D341Med (cell line): Measurements from ENCODE around the gene FADS3.

Experiments
- DNase-seq: peaks from one replicate; pipeline ENCODE4 v3.0.0; 2012; ENCODE audit warnings: low spot score

FADS3 gene, protein sequence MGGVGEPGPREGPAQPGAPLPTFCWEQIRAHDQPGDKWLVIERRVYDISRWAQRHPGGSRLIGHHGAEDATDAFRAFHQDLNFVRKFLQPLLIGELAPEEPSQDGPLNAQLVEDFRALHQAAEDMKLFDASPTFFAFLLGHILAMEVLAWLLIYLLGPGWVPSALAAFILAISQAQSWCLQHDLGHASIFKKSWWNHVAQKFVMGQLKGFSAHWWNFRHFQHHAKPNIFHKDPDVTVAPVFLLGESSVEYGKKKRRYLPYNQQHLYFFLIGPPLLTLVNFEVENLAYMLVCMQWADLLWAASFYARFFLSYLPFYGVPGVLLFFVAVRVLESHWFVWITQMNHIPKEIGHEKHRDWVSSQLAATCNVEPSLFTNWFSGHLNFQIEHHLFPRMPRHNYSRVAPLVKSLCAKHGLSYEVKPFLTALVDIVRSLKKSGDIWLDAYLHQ

DNA sequence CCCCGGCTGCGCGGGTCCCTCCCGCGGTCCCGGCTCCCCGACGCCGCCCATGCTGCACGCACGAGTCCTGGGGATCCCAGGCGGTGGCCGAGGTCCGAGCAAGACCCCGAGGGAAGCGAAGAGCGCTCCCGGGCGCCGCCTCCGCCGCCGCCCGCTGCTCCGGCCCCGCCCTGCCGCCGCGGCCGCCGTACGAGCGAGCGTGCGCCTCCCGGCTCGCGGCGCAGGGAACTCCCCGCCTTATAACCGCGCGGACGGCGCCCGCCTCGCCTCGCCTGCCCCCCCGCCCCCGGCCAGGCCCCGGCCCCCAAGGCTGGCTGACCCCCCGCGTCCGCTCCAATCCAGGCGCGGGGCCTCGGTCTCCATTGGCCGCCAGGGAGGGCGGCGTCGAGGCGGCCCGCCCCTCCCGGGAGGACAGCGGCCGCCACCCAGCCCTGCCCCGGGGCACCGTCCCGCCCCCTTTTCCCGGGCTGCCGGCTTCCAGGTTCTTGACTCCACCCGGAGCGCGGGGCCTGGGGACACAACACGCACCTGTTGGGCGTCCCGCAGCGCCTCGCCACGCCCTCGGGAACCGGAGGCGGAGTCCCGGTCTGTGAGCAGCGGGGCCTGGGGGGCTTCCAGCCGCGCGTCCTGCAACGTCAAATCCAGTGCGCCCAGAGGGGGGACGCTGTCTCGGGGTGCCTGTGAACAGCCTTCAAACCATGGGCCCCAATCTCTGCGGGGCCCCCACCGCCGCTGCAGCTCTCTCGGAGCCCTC is at the start of gene FADS3:
FADS3 (minus strand) TSS at position 215 of the 754 bp plus-strand sequence; CDS start at position 51, 164 bp downstream.
- peak; percentile 89 for DNase-seq

DNA sequence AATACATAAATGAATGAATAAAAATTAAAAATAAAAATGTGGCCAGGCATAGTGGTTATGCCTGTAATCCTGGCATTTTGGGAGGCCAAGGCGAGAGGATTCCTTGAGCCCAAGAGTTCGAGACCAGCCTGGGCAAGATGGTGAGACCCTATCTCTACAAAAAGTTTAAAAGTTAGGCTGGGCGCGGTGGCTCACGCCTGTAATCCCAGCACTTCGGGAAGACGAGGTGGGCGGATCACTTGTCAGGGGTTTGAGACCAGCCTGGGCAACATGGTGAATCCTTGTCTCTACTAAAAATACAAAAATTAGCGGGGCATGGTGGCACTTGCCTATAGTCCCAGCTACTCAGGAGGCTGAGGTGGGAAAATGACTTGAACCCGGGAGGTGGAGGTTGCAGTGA is 49.1 kb upstream of the FADS3 start:
- no peak for DNase-seq

DNA sequence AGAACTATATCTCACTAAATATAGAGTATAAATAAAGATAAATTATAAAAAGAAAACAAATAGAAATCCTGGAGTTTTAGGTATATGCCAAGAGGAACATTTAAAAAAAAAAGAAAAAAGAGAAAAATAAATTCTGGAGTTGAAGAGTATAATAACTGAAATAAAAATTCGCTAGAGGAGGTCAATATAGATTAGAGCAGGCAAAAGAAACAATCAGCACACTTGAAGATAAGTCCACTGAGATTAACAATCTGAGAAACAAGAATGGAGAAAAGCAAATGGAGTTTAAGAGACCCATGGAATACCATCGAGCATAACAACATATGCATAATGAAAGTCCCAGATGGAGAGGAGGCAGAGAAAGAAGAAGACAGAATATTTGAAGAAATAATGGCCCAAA is 44.5 kb upstream of the FADS3 start:
- no peak for DNase-seq

DNA sequence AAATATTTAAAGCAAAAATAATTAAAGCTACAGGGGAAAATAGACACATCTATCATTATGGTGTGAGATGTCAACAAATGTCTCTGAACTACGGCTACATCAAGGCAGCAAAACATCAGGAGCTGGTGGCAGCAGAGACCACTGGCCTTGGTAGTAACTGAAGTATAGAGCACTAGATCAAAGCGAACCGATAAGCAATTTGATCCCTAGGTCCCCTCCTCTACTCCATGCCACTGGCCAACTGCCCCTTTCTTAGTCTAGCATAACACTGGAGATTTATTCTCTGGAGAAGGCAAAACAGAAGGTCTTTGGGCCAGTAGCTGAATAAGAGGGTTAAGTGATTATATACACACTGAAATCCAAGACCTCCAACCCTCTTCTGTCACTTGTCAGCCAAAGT is 39.6 kb upstream of the FADS3 start:
- peak; percentile 2 for DNase-seq

DNA sequence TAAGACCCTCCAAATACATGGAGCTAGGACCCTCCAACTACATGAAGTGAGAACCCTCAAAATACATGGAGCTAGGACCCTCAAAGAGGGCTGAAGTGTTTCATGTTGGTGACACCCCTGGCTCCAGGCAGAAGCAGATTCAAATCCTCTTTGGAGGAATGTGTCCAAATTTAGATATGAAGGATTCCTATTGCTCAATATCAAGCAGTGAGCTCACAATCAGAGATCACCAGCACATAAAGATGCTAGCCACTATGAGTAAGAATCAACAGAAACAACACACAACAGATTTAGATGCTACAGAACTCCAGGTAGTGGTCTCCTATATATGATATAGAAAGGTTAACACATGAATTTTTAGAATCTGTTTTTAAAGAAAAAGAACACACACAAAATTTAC is 37.3 kb upstream of the FADS3 start:
- DNase-seq = no peak

DNA sequence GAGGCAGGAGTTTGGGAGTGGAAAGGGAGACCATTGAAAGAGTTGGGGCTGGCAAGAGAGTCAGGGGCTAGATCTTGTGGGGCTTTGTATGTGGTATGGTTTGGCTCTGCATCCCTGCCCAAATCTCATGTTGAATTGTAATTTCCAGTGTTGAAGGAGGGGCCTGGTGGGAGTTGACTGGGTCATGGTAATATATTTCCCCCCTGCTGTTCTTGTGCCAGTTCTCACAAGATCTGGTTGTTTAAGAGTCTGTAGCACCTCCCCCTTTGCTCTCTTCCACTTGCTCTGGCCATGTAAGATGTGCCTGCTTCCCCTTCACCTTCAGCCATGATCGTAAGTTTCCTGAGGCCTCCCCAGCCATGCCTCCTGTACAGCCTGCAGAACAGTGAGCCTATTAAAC is 36.2 kb upstream of the FADS3 start:
- no peak for DNase-seq

DNA sequence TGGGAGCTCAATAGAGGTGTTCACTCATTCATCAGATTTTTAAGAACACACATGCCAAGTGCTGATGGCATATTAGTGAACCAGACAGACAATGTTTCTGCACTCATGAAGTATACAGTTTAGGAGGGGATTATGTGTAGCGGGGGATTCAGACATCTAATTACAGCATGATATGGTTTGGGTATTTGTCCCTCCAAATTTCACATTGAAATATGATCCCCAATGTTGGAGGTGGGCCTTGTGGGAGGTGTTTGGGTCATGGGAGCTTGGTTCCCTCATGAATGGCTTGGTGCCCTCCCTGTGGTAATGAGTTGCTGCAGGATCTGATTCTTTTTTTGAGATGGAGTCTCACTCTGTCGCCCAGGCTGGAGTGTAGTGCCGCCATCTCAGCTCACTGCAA is 34.9 kb upstream of the FADS3 start:
- no peak for DNase-seq

DNA sequence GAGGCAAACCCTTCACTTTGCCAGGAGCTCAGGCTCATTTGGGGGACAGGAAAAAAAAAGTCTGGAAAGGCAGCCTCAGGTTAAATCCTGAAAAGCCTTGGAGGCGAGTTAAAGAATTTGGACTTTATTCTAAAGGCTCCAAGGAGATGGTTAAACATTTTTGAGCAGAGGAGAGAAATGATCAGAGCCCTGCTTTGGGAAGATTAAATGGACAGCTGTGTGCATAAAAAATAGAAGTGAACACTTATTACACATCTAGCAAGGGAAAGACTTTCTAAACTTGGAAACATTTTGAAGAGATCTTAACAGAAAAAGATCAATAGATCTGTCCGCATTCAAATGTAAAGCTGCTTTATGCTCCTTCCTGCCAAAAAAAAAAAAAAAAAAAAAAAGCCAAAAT is 34.4 kb upstream of the FADS3 start:
- no peak for DNase-seq

DNA sequence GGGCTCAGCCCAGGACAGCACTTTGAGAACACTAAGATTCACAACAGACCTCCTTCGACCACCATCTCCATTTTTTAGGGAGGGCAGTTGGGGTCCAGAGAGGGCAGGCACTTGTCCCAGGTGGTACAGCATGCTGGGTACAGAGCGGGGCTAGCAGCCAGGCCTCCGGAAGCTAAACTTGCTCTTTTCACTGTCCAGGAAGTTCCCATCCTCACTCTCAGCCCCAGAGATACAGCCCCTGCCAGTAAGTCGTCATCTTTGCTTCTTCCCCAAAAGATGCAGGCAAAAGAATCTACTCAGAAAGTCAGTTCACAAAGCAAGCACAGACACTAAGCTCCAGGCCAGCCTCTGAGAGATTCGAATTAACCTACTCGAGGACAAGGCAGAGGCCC is 32.7 kb upstream of the FADS3 start:
- no peak for DNase-seq

DNA sequence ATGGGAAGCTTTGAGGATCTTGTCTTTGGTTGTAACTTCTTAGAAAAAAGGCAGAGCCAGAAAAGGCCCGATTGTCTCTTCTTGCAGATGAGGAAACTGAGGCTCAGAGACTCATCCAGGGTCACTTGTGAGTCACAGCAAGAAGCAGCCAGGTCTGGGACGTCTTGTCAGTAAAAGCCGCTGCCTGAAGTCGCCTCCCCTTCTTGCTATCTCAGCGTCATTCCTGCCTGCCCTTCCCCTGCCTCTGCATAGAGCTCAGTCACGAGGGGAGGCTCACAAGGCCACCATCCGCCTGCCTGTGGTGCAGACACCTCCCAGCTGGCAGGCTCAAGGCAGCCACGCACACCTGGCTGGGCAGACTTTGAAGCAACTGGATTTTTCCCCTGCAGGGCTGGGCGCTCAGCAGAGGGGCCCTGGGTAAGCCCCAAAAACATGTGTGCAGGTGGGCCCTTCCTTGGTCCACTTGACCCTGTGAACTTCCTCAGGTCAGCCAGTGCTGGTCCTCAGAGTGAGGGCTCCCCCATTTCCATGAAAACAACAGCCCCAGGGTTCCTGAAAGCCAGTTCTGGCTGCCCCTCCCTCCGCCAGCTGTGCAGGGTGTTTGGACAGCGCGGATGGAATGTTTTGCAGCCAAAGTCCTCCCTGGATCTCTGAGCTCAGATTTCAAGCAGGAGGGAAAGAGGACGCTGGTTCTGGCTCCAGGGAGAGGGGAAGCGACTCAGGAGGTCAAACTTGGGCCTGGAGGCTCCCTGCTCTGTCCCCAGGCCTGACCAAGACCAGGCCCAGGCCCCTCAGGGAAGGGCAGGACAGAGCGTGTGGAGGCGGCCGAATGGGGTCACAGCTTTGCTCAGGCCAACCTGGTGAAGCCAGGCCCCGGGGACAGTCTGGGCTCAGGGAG is 32.1 kb upstream of the FADS3 start:
- DNase-seq = peak; percentile 36

DNA sequence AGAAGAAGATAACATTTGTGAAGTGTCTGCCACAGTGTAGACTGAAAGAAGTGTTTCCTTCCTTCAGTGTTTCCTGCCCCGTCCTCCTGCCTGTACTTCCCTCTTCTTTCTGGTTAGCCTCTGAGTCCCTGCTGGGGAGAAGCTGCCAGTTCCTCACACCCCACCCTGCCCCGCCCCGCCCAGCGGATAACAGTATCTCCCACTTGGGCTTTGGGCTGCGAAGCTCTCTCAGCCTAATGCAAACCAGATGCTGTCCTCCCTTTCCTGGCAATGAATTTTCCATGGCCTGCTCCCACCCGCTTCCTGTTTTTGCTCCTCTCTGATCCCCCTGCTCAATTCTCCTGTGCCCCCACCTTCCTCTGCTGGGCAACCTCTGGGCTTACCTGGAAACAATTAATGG is 31.2 kb upstream of the FADS3 start:
- DNase-seq = peak; percentile 12

DNA sequence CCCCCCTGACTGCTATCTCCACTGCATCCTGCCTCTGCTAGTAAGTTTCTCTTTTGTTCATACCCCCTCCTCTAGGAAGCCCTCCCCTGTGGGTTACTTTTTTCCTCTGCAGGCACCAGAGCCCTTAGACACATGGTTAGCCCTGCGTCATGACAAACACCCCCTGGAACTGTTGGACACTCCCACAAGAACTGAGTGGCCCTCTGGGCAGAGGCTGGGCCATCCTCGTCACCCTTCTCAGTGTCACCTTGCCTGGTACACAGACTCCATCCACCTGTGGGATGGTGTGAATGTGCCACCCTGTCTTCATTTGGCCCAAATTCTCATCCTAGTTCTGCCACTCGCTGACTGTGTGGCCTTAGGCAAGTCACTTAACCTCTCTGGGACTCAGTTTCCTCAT is 30.1 kb upstream of the FADS3 start:
- DNase-seq = peak; percentile 11

DNA sequence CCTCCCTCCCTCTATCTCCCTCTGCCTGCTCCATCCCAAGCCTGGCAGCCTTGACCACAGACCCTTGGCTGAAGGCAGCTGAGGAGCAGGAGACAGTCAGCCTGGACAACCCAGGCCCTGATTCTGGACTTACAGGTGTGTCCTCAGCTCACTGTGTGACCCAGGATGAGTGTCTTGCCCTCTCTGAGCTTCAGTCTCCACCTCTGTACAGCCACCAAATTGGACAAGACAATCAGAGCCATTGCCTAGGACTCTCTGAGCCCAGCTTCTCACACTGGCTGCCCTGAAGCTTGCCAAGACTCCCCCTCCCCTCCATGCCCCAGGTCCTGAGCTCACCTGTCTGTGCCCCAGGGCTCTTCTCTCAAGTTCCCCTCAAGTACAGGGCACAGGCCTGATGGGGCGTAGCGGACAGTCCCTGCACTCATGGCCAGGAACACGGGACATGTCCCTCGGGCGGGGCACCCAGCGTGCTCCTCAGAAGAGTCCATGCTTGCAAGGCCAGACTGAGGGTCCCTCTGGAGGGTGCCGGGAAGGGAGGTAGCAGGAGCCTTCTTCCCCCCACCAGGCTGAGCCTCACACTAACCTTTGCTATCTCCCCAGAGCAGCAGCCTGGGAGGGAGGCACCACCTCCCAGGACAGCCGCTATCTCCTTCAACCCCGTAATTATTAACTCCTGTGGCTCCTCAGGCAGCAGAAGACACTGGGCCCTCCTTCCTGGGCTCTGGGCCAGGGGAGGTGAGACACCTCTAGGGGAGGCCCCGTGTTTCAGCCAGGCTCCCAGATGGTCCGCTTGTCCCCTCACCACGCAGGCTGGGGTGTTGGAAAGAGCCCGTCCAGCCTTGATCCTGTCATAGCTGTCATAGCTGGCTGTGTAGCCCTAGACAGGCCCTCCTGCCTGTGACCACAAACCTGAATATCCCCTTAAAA is 28.6 kb upstream of the FADS3 start:
- peak; percentile 24 for DNase-seq

DNA sequence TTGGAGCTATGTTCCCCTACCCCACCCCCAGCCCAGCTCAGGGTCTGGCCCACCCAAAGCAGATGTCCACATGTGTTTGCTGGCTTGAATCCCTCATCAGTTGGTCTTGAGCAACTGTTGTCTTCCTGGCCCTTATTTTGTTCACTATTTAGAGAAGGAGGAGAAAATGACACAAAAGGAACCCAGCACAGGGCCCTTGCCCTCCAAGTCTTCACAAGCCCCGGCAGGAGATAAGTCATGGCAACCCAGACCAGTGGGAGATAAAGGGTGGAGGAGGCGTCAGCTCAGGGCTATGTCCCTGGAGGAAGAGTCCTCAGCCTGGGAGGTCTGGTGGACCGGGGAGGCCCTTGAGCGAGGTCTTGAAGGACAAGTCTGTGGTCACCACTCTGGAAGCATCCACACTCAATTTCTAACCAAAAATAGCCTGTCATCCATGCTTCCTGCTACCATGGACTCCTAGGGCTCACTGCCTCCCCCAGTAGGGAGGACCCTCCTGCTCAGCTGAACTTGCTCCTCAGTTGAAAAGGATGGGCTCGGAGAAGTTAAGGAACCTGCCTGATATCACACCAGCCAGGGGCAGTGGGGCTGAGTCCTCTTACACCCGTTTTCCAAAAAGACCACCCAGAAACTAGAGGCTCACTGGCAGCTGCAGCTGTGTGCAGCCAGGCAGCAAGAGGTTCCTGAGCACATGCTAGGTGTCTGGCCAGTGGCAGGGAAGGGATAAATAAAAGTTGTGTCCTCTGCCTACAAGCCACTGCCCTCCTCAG is 27.8 kb upstream of the FADS3 start:
- DNase-seq = peak; percentile 17

DNA sequence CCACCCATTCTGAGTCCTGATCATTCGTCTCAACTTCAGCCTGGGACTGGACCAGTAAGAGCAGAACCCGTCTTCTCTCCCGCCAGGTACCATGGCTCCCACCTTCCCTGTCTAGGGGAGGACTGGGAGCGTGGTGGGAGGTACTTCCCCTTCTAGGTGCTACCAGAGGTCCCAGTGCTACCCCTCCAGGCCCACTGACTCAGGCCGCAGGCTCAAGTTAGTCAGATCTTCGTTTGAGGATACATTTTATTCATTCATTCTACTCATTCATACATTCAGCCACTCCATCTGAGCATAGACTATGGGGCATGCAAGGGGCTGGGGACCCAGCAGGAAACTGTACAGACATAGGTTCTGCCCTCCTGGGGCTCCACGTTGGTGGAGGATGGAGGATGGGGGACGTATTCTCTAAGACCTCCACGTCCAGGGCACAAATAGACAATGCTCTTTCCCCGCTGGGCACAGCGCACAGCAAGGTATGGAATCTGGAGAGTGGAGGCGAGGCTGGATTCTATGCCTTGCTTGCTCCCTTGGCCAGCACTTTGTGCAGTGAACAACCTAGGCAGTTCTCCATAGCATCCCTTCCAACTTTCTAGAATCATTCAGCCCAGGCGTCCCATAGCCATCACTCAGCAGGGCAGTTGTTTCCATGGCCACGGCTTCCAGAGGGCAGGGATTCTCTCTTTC is 27.0 kb upstream of the FADS3 start:
- DNase-seq = peak; percentile 17

DNA sequence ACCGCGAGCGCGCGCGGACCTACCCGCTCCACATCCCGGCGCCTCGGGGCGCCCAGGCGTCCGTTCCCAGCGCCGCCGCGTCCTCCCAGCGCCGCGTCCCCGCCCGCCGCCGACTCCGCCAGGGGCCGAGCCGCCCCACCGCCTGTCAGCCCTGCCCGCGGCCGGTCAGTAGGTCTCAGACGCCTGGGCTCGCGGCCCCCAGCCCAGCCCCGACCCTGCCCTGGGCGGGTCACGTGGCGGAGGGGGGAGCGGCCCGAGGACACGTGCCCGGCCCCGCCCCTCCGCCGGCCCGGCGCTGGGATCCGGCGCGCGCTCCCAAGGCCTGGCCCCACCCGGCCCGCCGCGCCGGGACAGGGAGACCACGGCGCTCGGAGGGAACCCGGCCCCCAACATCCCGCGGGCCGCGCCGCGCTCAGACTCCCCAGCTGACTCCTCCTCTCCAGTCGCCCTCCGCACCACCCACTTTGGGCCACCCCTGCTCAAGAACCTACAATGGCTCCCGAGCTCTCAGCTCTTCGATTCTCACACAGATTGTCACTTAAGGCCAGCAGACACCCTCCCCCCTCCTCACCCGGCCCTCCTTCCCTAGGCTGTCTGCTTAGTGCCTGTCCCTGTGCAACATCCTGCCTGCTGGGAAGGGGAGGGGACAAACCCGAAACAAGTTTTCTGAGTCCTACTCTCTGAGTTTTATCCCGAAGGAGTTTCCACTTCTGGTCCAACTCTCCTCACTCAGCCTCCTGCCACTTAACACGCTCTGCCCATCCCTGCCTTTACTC is 26.2 kb upstream of the FADS3 start, which contains the start of gene RAB3IL1:
RAB3IL1 (minus strand) TSS at position 233 of the 776 bp plus-strand sequence; CDS start at position 34, 199 bp downstream.
- peak; percentile 78 for DNase-seq

DNA sequence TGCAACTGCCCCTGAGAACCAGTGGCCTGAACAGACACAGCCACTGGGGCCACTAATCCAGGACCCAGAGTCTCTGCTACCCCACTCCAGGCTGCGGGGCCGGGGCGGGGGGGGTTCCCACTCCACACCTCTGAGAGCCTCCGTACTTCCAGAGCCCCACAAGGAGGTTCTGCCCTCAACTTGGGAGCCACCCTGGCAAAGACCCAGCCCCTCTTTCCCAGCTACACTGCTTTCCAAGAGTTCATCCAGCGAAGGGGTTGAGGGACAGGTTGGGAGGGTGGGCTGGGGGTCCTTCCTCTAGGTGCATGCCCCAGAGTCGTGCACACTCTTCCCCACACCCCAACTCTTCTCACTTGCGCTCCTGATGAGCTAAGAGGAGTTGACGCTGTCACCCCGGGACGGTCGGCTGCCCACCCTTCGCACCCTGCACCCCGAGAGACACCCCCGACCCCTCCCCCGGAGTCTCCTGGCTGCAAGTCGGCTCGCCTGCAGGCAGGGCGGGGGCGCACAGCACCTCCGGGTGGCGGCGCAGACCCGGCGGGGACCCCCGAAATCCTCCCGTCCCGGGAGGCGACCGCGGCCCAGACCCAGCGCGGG is 25.5 kb upstream of the FADS3 start:
- peak; percentile 42 for DNase-seq

DNA sequence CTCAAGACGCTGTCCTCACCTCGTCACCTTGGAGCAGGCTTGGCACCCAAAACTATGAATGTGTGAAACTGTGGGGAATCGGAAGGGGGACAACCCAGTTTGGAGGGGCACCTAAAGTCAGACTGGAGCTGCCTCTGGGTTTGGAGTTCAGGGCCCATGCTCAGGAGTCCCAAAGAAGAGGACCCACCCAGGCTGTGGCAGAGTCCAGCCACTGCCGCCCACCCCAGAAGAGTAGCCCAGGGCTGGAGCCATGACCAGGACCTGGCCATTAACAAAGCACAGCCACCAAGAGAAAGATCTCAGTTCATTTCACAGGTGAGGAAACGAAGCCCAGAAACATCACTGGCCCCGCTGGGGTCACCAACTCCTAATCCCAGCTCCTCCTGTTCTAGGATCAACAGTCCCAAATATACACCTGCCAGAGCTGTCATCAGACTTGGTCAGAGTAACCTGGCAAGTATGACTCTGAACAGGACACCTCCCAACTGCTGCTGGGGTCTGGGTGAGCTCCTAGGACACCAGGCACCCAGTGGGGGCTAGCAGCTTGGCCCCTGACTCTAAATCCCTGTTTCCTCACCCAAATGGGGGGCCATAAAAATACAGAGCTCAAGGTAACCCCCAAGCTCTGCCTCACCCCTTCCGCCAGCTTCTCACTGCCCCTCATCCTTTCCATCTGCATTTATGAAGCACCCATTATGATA is 23.3 kb upstream of the FADS3 start:
- DNase-seq = peak; percentile 10
